ENCODE data around the gene RERG. TPM values are rescaled to one million over a fixed set of nuclear protein-coding genes. Genes with fewer than 3 reads are reported as not detected.

The RERG gene
- total RNA-seq, 2 donors from 2014 or later = 0.42 to 1.4 TPM

DNA sequence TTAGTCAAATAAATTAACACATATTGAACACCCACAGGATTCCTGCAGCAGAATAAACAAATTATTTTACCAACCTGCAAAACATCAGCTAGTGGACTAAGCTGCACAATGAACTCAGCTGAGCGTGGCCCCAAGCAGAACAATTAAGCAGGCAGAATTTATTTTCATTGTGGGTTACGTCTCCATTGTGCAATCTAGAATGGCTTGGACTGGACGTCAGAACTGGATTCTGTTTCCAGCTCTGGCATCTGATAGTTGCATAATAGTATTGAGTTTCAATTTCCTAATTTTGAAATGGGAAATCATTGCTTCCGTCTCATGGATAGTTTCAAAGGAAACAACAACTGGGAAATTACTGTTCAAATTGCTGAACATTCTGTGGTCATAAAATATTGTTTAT, 35.5 kb upstream of the RERG start:
- Mint-ChIP-seq H3K4me3 (no peak overlapping the region), H3K27me3 (ENCODE audit: insufficient read depth) (peaks cover 3% of the 10 kb centered on the region), H3K9me3 (no peaks in the 10 kb centered on the region), H3K4me1 (no peaks in the 10 kb centered on the region), H3K27ac (no peak overlapping the region), H3K36me3 (ENCODE audit: low read depth) (no peaks in the 10 kb centered on the region)
- no peaks in the 10 kb centered on the region for H3K36me3 ChIP-seq (ENCODE audit: control insufficient read depth, insufficient read depth, low read length)
- no peak overlapping the region for H3K9ac ChIP-seq (ENCODE audit: extremely low read depth, low read length, poor library complexity, severe bottlenecking)
- no peaks in the 10 kb centered on the region for H3K9me3 ChIP-seq (ENCODE audit: control insufficient read depth, low read length)
- DNase-seq = no peak
- no peak overlapping the region for H3K4me3 ChIP-seq (ENCODE audit: low read length)
- H3K4me1 ChIP-seq (ENCODE audit: control insufficient read depth, insufficient read depth, low read length) = no peaks in the 10 kb centered on the region
- H3K27ac ChIP-seq (ENCODE audit: low read depth, low read length) = no peak overlapping the region
- TF ChIP-seq, protein P1, sequence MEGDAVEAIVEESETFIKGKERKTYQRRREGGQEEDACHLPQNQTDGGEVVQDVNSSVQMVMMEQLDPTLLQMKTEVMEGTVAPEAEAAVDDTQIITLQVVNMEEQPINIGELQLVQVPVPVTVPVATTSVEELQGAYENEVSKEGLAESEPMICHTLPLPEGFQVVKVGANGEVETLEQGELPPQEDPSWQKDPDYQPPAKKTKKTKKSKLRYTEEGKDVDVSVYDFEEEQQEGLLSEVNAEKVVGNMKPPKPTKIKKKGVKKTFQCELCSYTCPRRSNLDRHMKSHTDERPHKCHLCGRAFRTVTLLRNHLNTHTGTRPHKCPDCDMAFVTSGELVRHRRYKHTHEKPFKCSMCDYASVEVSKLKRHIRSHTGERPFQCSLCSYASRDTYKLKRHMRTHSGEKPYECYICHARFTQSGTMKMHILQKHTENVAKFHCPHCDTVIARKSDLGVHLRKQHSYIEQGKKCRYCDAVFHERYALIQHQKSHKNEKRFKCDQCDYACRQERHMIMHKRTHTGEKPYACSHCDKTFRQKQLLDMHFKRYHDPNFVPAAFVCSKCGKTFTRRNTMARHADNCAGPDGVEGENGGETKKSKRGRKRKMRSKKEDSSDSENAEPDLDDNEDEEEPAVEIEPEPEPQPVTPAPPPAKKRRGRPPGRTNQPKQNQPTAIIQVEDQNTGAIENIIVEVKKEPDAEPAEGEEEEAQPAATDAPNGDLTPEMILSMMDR (conservative IDR thresholded peaks at IDR 0.05) = no peak
- no peaks in the 10 kb centered on the region for H3K27me3 ChIP-seq (ENCODE audit: control insufficient read depth, insufficient read depth, low read length, poor library complexity, severe bottlenecking)
- 83 to 94% methylated on average over 2 to 4 of the region's 4 CpGs for WGBS, 2 experiments (ENCODE audit: insufficient coverage in 1 of 2, insufficient read length in 1 of 2)

DNA sequence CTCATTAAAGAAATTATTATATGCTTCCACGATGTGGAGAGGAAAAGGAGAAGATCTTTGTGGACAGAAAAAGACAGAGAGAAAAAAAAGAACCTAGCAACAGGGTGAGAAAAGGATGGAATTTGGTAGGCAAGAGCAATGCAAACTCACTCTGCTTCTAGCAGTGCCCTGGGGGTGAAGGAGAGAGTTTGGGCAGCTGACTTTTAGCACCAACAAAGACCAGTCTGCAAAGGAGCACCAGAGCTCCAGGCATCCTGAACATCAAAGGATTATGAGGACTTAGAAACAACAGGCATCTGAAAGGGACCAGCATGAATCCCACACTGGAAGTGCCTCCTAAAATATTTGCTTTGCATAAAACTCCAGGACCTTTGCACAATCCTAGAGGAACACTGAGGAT, 32.8 kb upstream of the RERG start:
- Mint-ChIP-seq H3K27me3 (ENCODE audit: insufficient read depth) (peaks cover 7% of the 10 kb centered on the region), H3K9me3 (no peaks in the 10 kb centered on the region), H3K36me3 (ENCODE audit: low read depth) (no peaks in the 10 kb centered on the region), H3K4me3 (no peak overlapping the region), H3K4me1 (no peaks in the 10 kb centered on the region), H3K27ac (no peak overlapping the region)
- Histone ChIP-seq H3K9ac (ENCODE audit: extremely low read depth, low read length, poor library complexity, severe bottlenecking) (no peak overlapping the region), H3K9me3 (ENCODE audit: control insufficient read depth, low read length) (no peaks in the 10 kb centered on the region), H3K27ac (ENCODE audit: low read depth, low read length) (peak overlapping the region; percentile 98), H3K36me3 (ENCODE audit: control insufficient read depth, insufficient read depth, low read length) (no peaks in the 10 kb centered on the region), H3K27me3 (ENCODE audit: control insufficient read depth, insufficient read depth, low read length, poor library complexity, severe bottlenecking) (no peaks in the 10 kb centered on the region), H3K4me1 (ENCODE audit: control insufficient read depth, insufficient read depth, low read length) (no peaks in the 10 kb centered on the region), H3K4me3 (ENCODE audit: low read length) (no peak overlapping the region)
- DNase-seq = no peak
- TF ChIP-seq, protein P1 (conservative IDR thresholded peaks at IDR 0.05) = no peak
- WGBS, 2 experiments (ENCODE audit: insufficient coverage in 1 of 2, insufficient read length in 1 of 2) = 57 to 69% methylated on average over 1 of the region's 1 CpG

DNA sequence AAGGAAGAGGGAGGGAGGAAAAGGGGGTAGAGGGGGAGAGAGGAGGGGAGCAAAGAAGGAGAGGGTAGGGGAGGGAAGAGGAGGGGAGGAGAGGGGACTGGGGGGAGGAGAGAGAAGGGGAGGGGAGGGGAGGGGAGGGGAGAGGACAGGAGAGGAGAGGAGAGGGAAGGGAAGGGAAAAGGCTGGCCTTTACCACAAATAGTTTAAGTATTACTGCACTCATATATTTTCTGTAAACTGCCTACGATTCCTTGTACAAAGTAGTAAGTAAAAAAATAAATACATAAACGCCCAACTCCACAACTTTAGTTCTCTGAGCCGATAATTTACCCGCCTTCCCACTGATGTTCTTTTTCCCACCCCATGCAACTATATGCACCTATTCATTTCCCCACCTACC, 23.7 kb upstream of the RERG start:
- Mint-ChIP-seq H3K9me3 (no peaks in the 10 kb centered on the region), H3K4me1 (no peaks in the 10 kb centered on the region), H3K27me3 (ENCODE audit: insufficient read depth) (peaks cover under 1% of the 10 kb centered on the region), H3K27ac (no peak overlapping the region), H3K36me3 (ENCODE audit: low read depth) (no peaks in the 10 kb centered on the region), H3K4me3 (no peak overlapping the region)
- Histone ChIP-seq H3K9me3 (ENCODE audit: control insufficient read depth, low read length) (no peaks in the 10 kb centered on the region), H3K27me3 (ENCODE audit: control insufficient read depth, insufficient read depth, low read length, poor library complexity, severe bottlenecking) (no peaks in the 10 kb centered on the region), H3K27ac (ENCODE audit: low read depth, low read length) (no peak overlapping the region), H3K36me3 (ENCODE audit: control insufficient read depth, insufficient read depth, low read length) (no peaks in the 10 kb centered on the region), H3K4me3 (ENCODE audit: low read length) (no peak overlapping the region), H3K4me1 (ENCODE audit: control insufficient read depth, insufficient read depth, low read length) (no peaks in the 10 kb centered on the region), H3K9ac (ENCODE audit: extremely low read depth, low read length, poor library complexity, severe bottlenecking) (no peak overlapping the region)
- TF ChIP-seq, protein P1 (conservative IDR thresholded peaks at IDR 0.05) = no peak
- DNase-seq = no peak
- WGBS, 2 experiments (ENCODE audit: insufficient coverage in 1 of 2, insufficient read length in 1 of 2) = 77 to 95% methylated on average over 3 to 4 of the region's 4 CpGs
